GM12878 (cell line): Measurements from ENCODE around the gene PIP4K2A. TPM values are rescaled to one million over a fixed set of nuclear protein-coding genes. Genes with fewer than 3 reads are reported as not detected.

Source experiments
- ATAC-seq: fragments of 200-7000 bp; cut with Tn5 transposase; 3 replicates; pipeline ENCODE4 v1.9.1; 2020; ENCODE audit warnings: mild to moderate bottlenecking, moderate library complexity
- BruUV-seq: library from RNA; stranded (reverse); fragments of 400-500 nt; replicated peaks from 2 replicates; lab custom pipeline; 2021; lab: Mats Ljungman, UMichigan
- CTCF ChIA-PET: fragments of 300-600 bp; sonication (Branson Sonifier 250); formaldehyde crosslinking; extraction: SDS; loops from one replicate; lab custom pipeline; 2021; ENCODE audit warnings: inconsistent platforms; lab: Yijun Ruan, JAX
- POLR2A ChIA-PET: fragments of 350-600 bp; formaldehyde crosslinking; extraction: SDS; loops from one replicate; lab custom pipeline; 2021; ENCODE audit warnings: inconsistent platforms; lab: Charles Lee
- RAD21 ChIA-PET: fragments of 300-600 bp; sonication (Branson Sonifier 250); formaldehyde crosslinking; loops from one replicate; lab custom pipeline; 2023; ENCODE audit warnings: antibody characterized with exemption; ENCODE audit not compliant: unreplicated experiment; lab: Charles Lee
- SMC1A ChIA-PET: fragments of 300-600 bp; sonication (Branson Sonifier 250); formaldehyde crosslinking; loops from one replicate; lab custom pipeline; 2023; ENCODE audit not compliant: unreplicated experiment, uncharacterized antibody; lab: Charles Lee
- DNase-seq: peaks from one replicate; pipeline ENCODE4 v3.0.0-alpha.2; 2011; ENCODE audit warnings: low read depth, low spot score
- FAIRE-seq: peaks from 3 replicates; lab custom pipeline; 2011; peaks lifted over from hg19 to GRCh38; lab: Jason Lieb, UNC
- H2AFZ ChIP-seq: 2 replicates; pipeline ENCODE4 v1.6.0; 2011; ENCODE audit warnings: low read depth, low read length, control low read depth; ENCODE audit not compliant: control insufficient read depth
- H3K27ac ChIP-seq: 2 replicates; pipeline ENCODE4 v1.5.1; 2011; ENCODE audit warnings: control low read depth; ENCODE audit not compliant: control insufficient read depth, insufficient read depth
- H3K27me3 ChIP-seq, 2 experiments: replicated peaks in 1 of 2; 2 replicates each; pipeline versions ENCODE4 v1.6.0 to v1.6.1; 2011; ENCODE audit warnings: low read length in 1 of 2; ENCODE audit not compliant: control insufficient read depth in 2 of 2, insufficient read depth in 2 of 2
- H3K36me3 ChIP-seq, 2 experiments: 2 replicates each; pipeline ENCODE4 v1.5.1; 2011; ENCODE audit warnings: low read length in 1 of 2; ENCODE audit not compliant: control insufficient read depth in 2 of 2, insufficient read depth in 2 of 2
- H3K4me1 ChIP-seq: 2 replicates; pipeline ENCODE4 v1.6.1; 2011; ENCODE audit warnings: mild to moderate bottlenecking, low read length, moderate library complexity, mixed read lengths; ENCODE audit not compliant: control insufficient read depth, insufficient read depth
- H3K4me2 ChIP-seq: 2 replicates; pipeline ENCODE4 v1.6.0; 2011; ENCODE audit warnings: control low read depth; ENCODE audit not compliant: control insufficient read depth, insufficient read depth
- H3K4me3 ChIP-seq: fragments of 200-600 bp; sonication (generic); 2 replicates; pipeline ENCODE4 v1.5.1; 2016
- H3K79me2 ChIP-seq: 2 replicates; pipeline ENCODE4 v1.6.0; 2011; ENCODE audit warnings: low read length; ENCODE audit not compliant: control insufficient read depth, insufficient read depth
- H3K9ac ChIP-seq: 2 replicates; pipeline ENCODE4 v1.8.0; 2011; ENCODE audit warnings: low read length, control low read depth, mixed read lengths; ENCODE audit not compliant: control insufficient read depth, insufficient read depth
- H3K9me3 ChIP-seq: replicated peaks from 3 replicates; pipeline ENCODE4 v1.5.1; 2011; ENCODE audit warnings: mild to moderate bottlenecking, low read length; ENCODE audit not compliant: control insufficient read depth, insufficient read depth
- H4K20me1 ChIP-seq: 2 replicates; pipeline ENCODE4 v1.6.0; 2011; ENCODE audit not compliant: control insufficient read depth, insufficient read depth
- DPF2 ChIP-seq: fragments of 450-650 bp; IDR thresholded peaks from 2 replicates; pipeline ENCODE4 v1.6.1; 2017; ENCODE audit warnings: mild to moderate bottlenecking
- NFYA ChIP-seq: IDR thresholded peaks from 2 replicates; pipeline ENCODE4 v1.6.1; 2011; ENCODE audit warnings: low read depth, mild to moderate bottlenecking, low read length, improper control_type of control experiment, borderline replicate concordance
- NR2F1 ChIP-seq: fragments of 450-650 bp; conservative IDR thresholded peaks from 2 replicates; pipeline ENCODE4 v1.6.1; 2017; ENCODE audit warnings: mild to moderate bottlenecking
- PML ChIP-seq: IDR thresholded peaks from 2 replicates; pipeline ENCODE4 v1.6.1; 2012; ENCODE audit warnings: low read length, inconsistent platforms
- SMAD1 ChIP-seq: fragments of 450-650 bp; IDR thresholded peaks from 2 replicates; pipeline ENCODE4 v1.6.1; 2018; ENCODE audit warnings: mild to moderate bottlenecking, low read depth; ENCODE audit not compliant: partially characterized antibody
- SMC3 ChIP-seq: IDR thresholded peaks from 2 replicates; pipeline ENCODE4 v1.6.1; 2011; ENCODE audit warnings: low read length, improper control_type of control experiment, borderline replicate concordance
- TCF7 ChIP-seq: IDR thresholded peaks from 2 replicates; pipeline ENCODE4 v1.6.1; 2014; ENCODE audit warnings: antibody characterized with exemption, borderline replicate concordance
- WGBS: methylation state at CpG from one replicate; pipeline ENCODE4 v1.1.6; 2016; ENCODE audit warnings: low lambda C conversion rate; ENCODE audit not compliant: insufficient replicate concordance, insufficient coverage; ENCODE audit errors: missing lambda C conversion rate; 5-methylcytosine and 5-hydroxymethylcytosine counted together
- in situ Hi-C: fragments of 300-500 bp; cut with MboI; formaldehyde crosslinking; loops from 9 replicates; pipeline ENCODE4 v1.14.3; 2018; ENCODE audit warnings: mixed read lengths
- intact Hi-C: fragments of 100-400 bp; cut with micrococcal nuclease; formaldehyde crosslinking; loops from one replicate; pipeline ENCODE4 v1.14.2; 2022; ENCODE audit not compliant: unreplicated experiment
- polyA plus RNA-seq, 11 experiments: library from polyadenylated mRNA; depleted of rRNA in 4 of 11; unstranded in 6 of 11; stranded (reverse) in 5 of 11; fragments of >200 nt; fragmentation: Nextera tagmentation in 4 of 11; fragmentation: Illumina TruSeq in 1 of 11; extraction: Ambion mirVana in 4 of 11; extraction: Trizol in 1 of 11; gene quantifications; 1 replicate in 1 of 11; 2 replicates in 10 of 11; pipeline versions ENCODE4 v1.2.1 to v1.2.3, GENCODE V29; 2011 to 2016; ENCODE audit warnings: inconsistent platforms in 2 of 11, missing spikeins in 2 of 11, low read depth in 1 of 11
- total RNA-seq, 4 experiments: library from RNA; depleted of rRNA in 3 of 4; stranded (reverse); fragments of >200 nt in 3 of 4; fragmentation: Illumina TruSeq in 1 of 4; extraction: Trizol in 1 of 4; gene quantifications; 2 replicates each; pipeline versions ENCODE4 v1.2.1 to v1.2.3, GENCODE V29; 2013 to 2021
- TF ChIP-seq, protein P1 (sequence below): IDR thresholded peaks from 2 replicates; pipeline ENCODE4 v1.6.1; 2011; ENCODE audit warnings: borderline replicate concordance, low read depth, mild to moderate bottlenecking, moderate library complexity, mixed read lengths, low read length; ENCODE audit not compliant: insufficient read depth; ENCODE audit errors: extremely low read length
- TF ChIP-seq, protein P2 (sequence below): fragments of 450-650 bp; IDR thresholded peaks from 2 replicates; pipeline ENCODE4 v1.6.1; 2018; ENCODE audit warnings: mild to moderate bottlenecking, low read depth, moderate library complexity; ENCODE audit not compliant: partially characterized antibody
- TF ChIP-seq, protein P3 (sequence below): fragments of 450-650 bp; IDR thresholded peaks from 2 replicates; pipeline ENCODE4 v1.6.1; 2016; ENCODE audit warnings: mild to moderate bottlenecking, moderate library complexity, borderline replicate concordance
- TF ChIP-seq, protein P4 (sequence below): fragments of 450-650 bp; IDR thresholded peaks from 2 replicates; pipeline ENCODE4 v1.6.1; 2017; ENCODE audit warnings: mild to moderate bottlenecking

Gene PIP4K2A
- total and polyA plus RNA-seq, 10 of the 15 experiments (the other 5 are each of a cell fraction or from before 2014, with no cell fraction given) = 54.3 to 139 (median 84.4) TPM

DNA sequence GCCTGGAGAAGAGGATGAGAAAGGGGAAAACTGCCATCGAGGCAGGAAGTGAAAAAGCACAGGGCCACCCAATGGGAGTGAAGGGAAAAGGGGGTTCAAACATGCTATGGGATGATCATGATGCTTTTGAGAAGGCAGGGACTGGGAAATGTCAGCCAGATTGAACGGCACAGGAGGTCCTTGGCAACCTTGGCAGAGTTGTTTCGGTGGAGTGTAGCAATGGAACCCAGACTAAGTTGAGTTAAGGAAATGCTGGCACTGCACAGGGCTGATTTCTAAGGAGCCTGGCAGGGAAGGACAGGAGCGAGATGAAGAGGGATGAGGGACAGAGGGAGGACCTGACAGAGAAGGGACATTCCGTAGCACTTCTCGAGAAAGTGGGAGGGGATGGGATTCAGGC lies 101.4 kb downstream of the PIP4K2A start (continued):
- TF ChIP-seq, protein P1, sequence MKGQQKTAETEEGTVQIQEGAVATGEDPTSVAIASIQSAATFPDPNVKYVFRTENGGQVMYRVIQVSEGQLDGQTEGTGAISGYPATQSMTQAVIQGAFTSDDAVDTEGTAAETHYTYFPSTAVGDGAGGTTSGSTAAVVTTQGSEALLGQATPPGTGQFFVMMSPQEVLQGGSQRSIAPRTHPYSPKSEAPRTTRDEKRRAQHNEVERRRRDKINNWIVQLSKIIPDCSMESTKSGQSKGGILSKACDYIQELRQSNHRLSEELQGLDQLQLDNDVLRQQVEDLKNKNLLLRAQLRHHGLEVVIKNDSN = no peak
- TF ChIP-seq, protein P2, sequence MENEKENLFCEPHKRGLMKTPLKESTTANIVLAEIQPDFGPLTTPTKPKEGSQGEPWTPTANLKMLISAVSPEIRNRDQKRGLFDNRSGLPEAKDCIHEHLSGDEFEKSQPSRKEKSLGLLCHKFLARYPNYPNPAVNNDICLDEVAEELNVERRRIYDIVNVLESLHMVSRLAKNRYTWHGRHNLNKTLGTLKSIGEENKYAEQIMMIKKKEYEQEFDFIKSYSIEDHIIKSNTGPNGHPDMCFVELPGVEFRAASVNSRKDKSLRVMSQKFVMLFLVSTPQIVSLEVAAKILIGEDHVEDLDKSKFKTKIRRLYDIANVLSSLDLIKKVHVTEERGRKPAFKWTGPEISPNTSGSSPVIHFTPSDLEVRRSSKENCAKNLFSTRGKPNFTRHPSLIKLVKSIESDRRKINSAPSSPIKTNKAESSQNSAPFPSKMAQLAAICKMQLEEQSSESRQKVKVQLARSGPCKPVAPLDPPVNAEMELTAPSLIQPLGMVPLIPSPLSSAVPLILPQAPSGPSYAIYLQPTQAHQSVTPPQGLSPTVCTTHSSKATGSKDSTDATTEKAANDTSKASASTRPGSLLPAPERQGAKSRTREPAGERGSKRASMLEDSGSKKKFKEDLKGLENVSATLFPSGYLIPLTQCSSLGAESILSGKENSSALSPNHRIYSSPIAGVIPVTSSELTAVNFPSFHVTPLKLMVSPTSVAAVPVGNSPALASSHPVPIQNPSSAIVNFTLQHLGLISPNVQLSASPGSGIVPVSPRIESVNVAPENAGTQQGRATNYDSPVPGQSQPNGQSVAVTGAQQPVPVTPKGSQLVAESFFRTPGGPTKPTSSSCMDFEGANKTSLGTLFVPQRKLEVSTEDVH = no peak
- TF ChIP-seq SMAD1 = no peak
- TF ChIP-seq DPF2 = no peak
- TF ChIP-seq, all 136 proteins: peak for 0

DNA sequence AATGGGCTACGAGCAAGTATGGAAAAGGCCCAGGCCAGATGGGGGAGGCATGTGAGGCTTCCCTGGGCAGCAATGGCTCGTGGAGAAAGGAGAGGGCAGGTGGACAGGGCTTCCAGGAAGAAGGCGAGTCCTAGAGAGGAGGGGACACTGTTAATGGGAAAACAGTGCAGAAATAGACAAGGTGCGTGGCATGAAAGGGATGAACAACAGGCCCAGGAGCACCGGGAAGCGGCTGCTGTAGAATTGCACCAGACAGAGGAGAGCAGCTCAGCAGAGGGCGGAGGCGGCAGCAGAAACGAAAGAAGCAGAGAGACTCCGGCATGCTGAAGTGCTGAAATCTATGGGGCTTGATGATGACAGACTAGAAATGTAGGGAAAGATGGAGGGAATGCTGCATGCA lies 102.1 kb downstream of the PIP4K2A start:
- peaks cover 7 to 23% of the 10 kb centered on the region in 2 experiments; a peak in 3 of 4 replicates for H3K36me3 ChIP-seq
- intact Hi-C loops (no loop called here), in situ Hi-C loops (no loop called here)
- RAD21 ChIA-PET = interaction anchor here (2.2 to 3.2 kb wide), 2 partner anchors 12 to 19 kb away, joined by 10 to 13 read pairs; no protein-coding TSS in a partner anchor
- FAIRE-seq (no peak), ATAC-seq (no peak), DNase-seq (no peak)
- H3K9me3 ChIP-seq = peaks cover 2% of the 10 kb centered on the region; the same call in 2 of the 3 replicates
- no peak overlapping the region for H2AFZ ChIP-seq
- H4K20me1 ChIP-seq = no peaks in the 10 kb centered on the region; the same call in 1 of the 2 replicates
- H3K79me2 ChIP-seq = peaks cover 93% of the 10 kb centered on the region
- H3K27ac ChIP-seq = peak overlapping the region; percentile 69
- POLR2A ChIA-PET = interaction anchor here (1.1 to 10.6 kb wide), 3 partner anchors 14 to 98 kb away, joined by 3 to 82 read pairs (median 4); no protein-coding TSS in a partner anchor
- no TSS peak for BruUV-seq
- H3K4me3 ChIP-seq = no peak overlapping the region
- H3K4me1 ChIP-seq = peaks cover 66% of the 10 kb centered on the region
- H3K27me3 ChIP-seq = no peaks in the 10 kb centered on the region
- SMC1A ChIA-PET = interaction anchor here (0.7 to 14.3 kb wide), 9 partner anchors 9 to 110 kb away, joined by 3 to 139 read pairs (median 11); no protein-coding TSS in a partner anchor
- CTCF ChIA-PET = interaction anchor here (1.0 kb wide), 1 partner anchor 14 kb away, joined by 5 read pairs; no protein-coding TSS in a partner anchor
- WGBS = 24% methylated on average over 9 of the region's 10 CpGs
- no peak overlapping the region for H3K9ac ChIP-seq
- peak overlapping the region; percentile 93; the same call in 1 of the 2 replicates for H3K4me2 ChIP-seq
- no peak for TF ChIP-seq NR2F1
- no peak for TF ChIP-seq NFYA
- TF ChIP-seq, protein P3, sequence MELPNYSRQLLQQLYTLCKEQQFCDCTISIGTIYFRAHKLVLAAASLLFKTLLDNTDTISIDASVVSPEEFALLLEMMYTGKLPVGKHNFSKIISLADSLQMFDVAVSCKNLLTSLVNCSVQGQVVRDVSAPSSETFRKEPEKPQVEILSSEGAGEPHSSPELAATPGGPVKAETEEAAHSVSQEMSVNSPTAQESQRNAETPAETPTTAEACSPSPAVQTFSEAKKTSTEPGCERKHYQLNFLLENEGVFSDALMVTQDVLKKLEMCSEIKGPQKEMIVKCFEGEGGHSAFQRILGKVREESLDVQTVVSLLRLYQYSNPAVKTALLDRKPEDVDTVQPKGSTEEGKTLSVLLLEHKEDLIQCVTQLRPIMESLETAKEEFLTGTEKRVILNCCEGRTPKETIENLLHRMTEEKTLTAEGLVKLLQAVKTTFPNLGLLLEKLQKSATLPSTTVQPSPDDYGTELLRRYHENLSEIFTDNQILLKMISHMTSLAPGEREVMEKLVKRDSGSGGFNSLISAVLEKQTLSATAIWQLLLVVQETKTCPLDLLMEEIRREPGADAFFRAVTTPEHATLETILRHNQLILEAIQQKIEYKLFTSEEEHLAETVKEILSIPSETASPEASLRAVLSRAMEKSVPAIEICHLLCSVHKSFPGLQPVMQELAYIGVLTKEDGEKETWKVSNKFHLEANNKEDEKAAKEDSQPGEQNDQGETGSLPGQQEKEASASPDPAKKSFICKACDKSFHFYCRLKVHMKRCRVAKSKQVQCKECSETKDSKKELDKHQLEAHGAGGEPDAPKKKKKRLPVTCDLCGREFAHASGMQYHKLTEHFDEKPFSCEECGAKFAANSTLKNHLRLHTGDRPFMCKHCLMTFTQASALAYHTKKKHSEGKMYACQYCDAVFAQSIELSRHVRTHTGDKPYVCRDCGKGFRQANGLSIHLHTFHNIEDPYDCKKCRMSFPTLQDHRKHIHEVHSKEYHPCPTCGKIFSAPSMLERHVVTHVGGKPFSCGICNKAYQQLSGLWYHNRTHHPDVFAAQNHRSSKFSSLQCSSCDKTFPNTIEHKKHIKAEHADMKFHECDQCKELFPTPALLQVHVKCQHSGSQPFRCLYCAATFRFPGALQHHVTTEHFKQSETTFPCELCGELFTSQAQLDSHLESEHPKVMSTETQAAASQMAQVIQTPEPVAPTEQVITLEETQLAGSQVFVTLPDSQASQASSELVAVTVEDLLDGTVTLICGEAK = no peak
- TF ChIP-seq SMC3 = no peak
- TF ChIP-seq, protein P4, sequence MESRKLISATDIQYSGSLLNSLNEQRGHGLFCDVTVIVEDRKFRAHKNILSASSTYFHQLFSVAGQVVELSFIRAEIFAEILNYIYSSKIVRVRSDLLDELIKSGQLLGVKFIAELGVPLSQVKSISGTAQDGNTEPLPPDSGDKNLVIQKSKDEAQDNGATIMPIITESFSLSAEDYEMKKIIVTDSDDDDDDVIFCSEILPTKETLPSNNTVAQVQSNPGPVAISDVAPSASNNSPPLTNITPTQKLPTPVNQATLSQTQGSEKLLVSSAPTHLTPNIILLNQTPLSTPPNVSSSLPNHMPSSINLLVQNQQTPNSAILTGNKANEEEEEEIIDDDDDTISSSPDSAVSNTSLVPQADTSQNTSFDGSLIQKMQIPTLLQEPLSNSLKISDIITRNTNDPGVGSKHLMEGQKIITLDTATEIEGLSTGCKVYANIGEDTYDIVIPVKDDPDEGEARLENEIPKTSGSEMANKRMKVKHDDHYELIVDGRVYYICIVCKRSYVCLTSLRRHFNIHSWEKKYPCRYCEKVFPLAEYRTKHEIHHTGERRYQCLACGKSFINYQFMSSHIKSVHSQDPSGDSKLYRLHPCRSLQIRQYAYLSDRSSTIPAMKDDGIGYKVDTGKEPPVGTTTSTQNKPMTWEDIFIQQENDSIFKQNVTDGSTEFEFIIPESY = no peak
- no peak for TF ChIP-seq TCF7
- no peak for TF ChIP-seq PML
